LNCAP (cell line): ENCODE data around the gene NARF.

Experiments used
- TF ChIP-seq, protein P1 (sequence below): fragments of 450-650 bp; IDR thresholded peaks from 2 replicates; pipeline ENCODE4 v1.5.1; 2017; ENCODE audit warnings: mild to moderate bottlenecking

The NARF gene

DNA sequence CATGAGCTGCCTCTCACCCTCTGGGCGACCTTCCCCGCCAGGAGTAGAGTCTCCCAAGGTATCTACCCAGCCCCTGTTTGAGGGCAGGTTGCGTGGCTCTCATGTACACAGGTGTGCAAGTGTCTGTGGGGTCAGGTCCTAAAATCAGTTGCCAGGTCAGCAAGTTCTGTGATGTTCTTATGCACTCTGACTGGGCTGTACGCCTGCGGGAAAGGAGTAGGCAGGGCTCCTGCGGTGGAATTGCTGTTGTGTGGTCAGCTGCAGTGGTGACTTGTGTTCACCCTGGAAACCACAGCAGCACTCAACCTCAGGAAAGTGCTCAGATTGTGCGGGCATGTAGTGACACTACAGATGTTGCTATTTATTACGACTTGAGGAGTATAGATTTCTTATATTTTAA, 19.4 kb downstream of the NARF start:
- TF ChIP-seq, protein P1, sequence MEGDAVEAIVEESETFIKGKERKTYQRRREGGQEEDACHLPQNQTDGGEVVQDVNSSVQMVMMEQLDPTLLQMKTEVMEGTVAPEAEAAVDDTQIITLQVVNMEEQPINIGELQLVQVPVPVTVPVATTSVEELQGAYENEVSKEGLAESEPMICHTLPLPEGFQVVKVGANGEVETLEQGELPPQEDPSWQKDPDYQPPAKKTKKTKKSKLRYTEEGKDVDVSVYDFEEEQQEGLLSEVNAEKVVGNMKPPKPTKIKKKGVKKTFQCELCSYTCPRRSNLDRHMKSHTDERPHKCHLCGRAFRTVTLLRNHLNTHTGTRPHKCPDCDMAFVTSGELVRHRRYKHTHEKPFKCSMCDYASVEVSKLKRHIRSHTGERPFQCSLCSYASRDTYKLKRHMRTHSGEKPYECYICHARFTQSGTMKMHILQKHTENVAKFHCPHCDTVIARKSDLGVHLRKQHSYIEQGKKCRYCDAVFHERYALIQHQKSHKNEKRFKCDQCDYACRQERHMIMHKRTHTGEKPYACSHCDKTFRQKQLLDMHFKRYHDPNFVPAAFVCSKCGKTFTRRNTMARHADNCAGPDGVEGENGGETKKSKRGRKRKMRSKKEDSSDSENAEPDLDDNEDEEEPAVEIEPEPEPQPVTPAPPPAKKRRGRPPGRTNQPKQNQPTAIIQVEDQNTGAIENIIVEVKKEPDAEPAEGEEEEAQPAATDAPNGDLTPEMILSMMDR, result no peak

GRCh38 chr17:82479602-82480001, 21.1 kb downstream of the NARF start:
- TF ChIP-seq, protein P1, result no peak

GRCh38 chr17:82480318-82480717, 21.8 kb downstream of the NARF start:
- TF ChIP-seq, protein P1, result no peak

- TF ChIP-seq, protein P1, result no peak
Measured at GRCh38 chr17:82483204-82483660, 24.7 kb downstream of the NARF start.

- TF ChIP-seq, protein P1, result no peak
Measured at GRCh38 chr17:82483836-82484235, 25.3 kb downstream of the NARF start.

GRCh38 chr17:82486231-82487094, 27.9 kb downstream of the NARF start:
- TF ChIP-seq, protein P1, result no peak

- TF ChIP-seq, protein P1, result no peak
Measured at GRCh38 chr17:82487910-82488309, 29.4 kb downstream of the NARF start.
